Liver (tissue), 9 donors: ENCODE data around the gene STUM. TPM values are rescaled to one million over a fixed set of nuclear protein-coding genes. Genes with fewer than 3 reads are reported as not detected.
A peak's percentile ranks its signal among the peaks of the same experiment; 100 is the strongest.

Experiments
- DNase-seq: peaks from one replicate; pipeline ENCODE4 v3.0.0-alpha.2; 2017; ENCODE audit warnings: low spot score
- H3K27ac ChIP-seq, 2 donors: one replicate each; pipeline ENCODE4 v1.7.0; 2013; ENCODE audit warnings: inconsistent platforms in 2 of 2, low read length in 2 of 2, control low read depth in 1 of 2, low read depth in 1 of 2, mild to moderate bottlenecking in 1 of 2
- H3K27me3 ChIP-seq, 4 donors: one replicate each; pipeline versions ENCODE4 v1.6.1 to v1.7.0; 2013; ENCODE audit warnings: low read length in 3 of 4, inconsistent platforms in 1 of 4, mild to moderate bottlenecking in 1 of 4, moderate library complexity in 1 of 4; ENCODE audit not compliant: control insufficient read depth in 4 of 4, insufficient read depth in 4 of 4
- H3K36me3 ChIP-seq, 4 donors: one replicate each; pipeline versions ENCODE4 v1.6.1 to v1.7.0; 2013; ENCODE audit warnings: low read length in 3 of 4, mild to moderate bottlenecking in 3 of 4, low read depth in 1 of 4, moderate library complexity in 1 of 4; ENCODE audit not compliant: control insufficient read depth in 4 of 4, insufficient read depth in 3 of 4
- H3K4me1 ChIP-seq, 4 donors: one replicate each; pipeline versions ENCODE4 v1.6.1 to v1.7.0; 2013; ENCODE audit warnings: low read length in 3 of 4, mild to moderate bottlenecking in 3 of 4, moderate library complexity in 1 of 4; ENCODE audit not compliant: control insufficient read depth in 4 of 4, insufficient read depth in 4 of 4
- H3K4me3 ChIP-seq, 3 donors: one replicate each; pipeline versions ENCODE4 v1.6.1 to v1.7.0; 2013; ENCODE audit warnings: low read length in 3 of 3, control low read depth in 1 of 3, low read depth in 1 of 3, mild to moderate bottlenecking in 1 of 3
- H3K9ac ChIP-seq, 2 donors: one replicate each; pipeline ENCODE4 v1.7.0; 2013; ENCODE audit warnings: low read length in 2 of 2, mild to moderate bottlenecking in 2 of 2, moderate library complexity in 2 of 2, control low read depth in 1 of 2, low read depth in 1 of 2
- H3K9me3 ChIP-seq, 4 donors: one replicate each; pipeline versions ENCODE4 v1.6.1 to v1.7.0; 2013; ENCODE audit warnings: low read length in 3 of 4; ENCODE audit not compliant: control insufficient read depth in 4 of 4
- FOXA1 ChIP-seq: IDR thresholded peaks from 2 replicates; pipeline ENCODE4 v1.6.1; 2016; ENCODE audit warnings: antibody characterized with exemption
- FOXA2 ChIP-seq: IDR thresholded peaks from 2 replicates; pipeline ENCODE4 v1.6.1; 2016; ENCODE audit warnings: antibody characterized with exemption
- GABPA ChIP-seq, 2 donors: IDR thresholded peaks in 1 of 2; conservative IDR thresholded peaks in 1 of 2; 2 replicates each; pipeline ENCODE4 v1.6.1; 2016; ENCODE audit warnings: antibody characterized with exemption in 2 of 2, mild to moderate bottlenecking in 1 of 2, moderate library complexity in 1 of 2
- HNF4A ChIP-seq, 2 donors: conservative IDR thresholded peaks; 2 replicates each; pipeline ENCODE4 v1.6.1; 2016; ENCODE audit warnings: antibody characterized with exemption in 2 of 2, mild to moderate bottlenecking in 2 of 2
- JUND ChIP-seq, 2 donors: IDR thresholded peaks; 2 replicates each; pipeline ENCODE4 v1.6.1; 2016; ENCODE audit warnings: antibody characterized with exemption in 2 of 2
- NR2F2 ChIP-seq: IDR thresholded peaks from 2 replicates; pipeline ENCODE4 v1.6.1; 2016; ENCODE audit warnings: antibody characterized with exemption
- RAD21 ChIP-seq, 2 donors: IDR thresholded peaks; 2 replicates each; pipeline ENCODE4 v1.6.1; 2016; ENCODE audit warnings: antibody characterized with exemption in 2 of 2, mild to moderate bottlenecking in 2 of 2
- RXRA ChIP-seq, 2 donors: IDR thresholded peaks; 2 replicates each; pipeline ENCODE4 v1.6.1; 2017 to 2018; ENCODE audit warnings: antibody characterized with exemption in 2 of 2, mild to moderate bottlenecking in 1 of 2
- SP1 ChIP-seq: IDR thresholded peaks from 2 replicates; pipeline ENCODE4 v1.6.1; 2018; ENCODE audit warnings: antibody characterized with exemption, mild to moderate bottlenecking
- TAF1 ChIP-seq: conservative IDR thresholded peaks from 2 replicates; pipeline ENCODE4 v1.6.1; 2016; ENCODE audit warnings: antibody characterized with exemption, mild to moderate bottlenecking
- YY1 ChIP-seq: IDR thresholded peaks from 2 replicates; pipeline ENCODE4 v1.6.1; 2016; ENCODE audit warnings: antibody characterized with exemption, mild to moderate bottlenecking
- WGBS: extraction: QIAGEN DNeasy Blood & Tissue Kit; methylation state at CpG from one replicate; pipeline ENCODE4 v1.1.7; 2013; 5-methylcytosine and 5-hydroxymethylcytosine counted together
- polyA plus RNA-seq, 2 donors: library from polyadenylated mRNA; stranded (reverse) in 1 of 2; unstranded in 1 of 2; fragments of 200-250 nt in 1 of 2; fragments of >200 nt in 1 of 2; fragmentation: Nextera tagmentation in 1 of 2; extraction: Ambion mirVana in 1 of 2; gene quantifications; one replicate each; pipeline versions ENCODE4 v1.2.1 to v1.2.3, GENCODE V29; 2013 to 2015
- total RNA-seq, 2 donors: library from RNA; depleted of rRNA; stranded (reverse); fragments of >200 nt; gene quantifications; one replicate each; pipeline ENCODE4 v1.2.3, GENCODE V29; 2014
- TF ChIP-seq, protein P1 (sequence below): fragments of 150-350 bp; IDR thresholded peaks from 2 replicates; pipeline ENCODE4 v1.5.1; 2017; ENCODE audit warnings: improper control_type of control experiment, low read depth, low read length; ENCODE audit not compliant: missing input control
- TF ChIP-seq, protein P2 (sequence below): IDR thresholded peaks from 2 replicates; pipeline ENCODE4 v1.6.1; 2016; ENCODE audit warnings: antibody characterized with exemption, mild to moderate bottlenecking
- TF ChIP-seq, protein P3 (sequence below): IDR thresholded peaks from 2 replicates; pipeline ENCODE4 v1.6.1; 2016; ENCODE audit warnings: antibody characterized with exemption
- TF ChIP-seq, protein P4 (sequence below): IDR thresholded peaks from 2 replicates; pipeline ENCODE4 v1.6.1; 2016; ENCODE audit warnings: antibody characterized with exemption
- TF ChIP-seq, protein P5 (sequence below): IDR thresholded peaks from 2 replicates; pipeline ENCODE4 v1.6.1; 2016; ENCODE audit warnings: antibody characterized with exemption
- donor health status: healthy.
- donor health status: healthy.
- donor health status: healthy.
- donor health status: healthy.
- donor health status: healthy.

STUM gene
- total and polyA plus RNA-seq, 4 donors, result 0.03 to 0.14 (median 0.07) TPM

DNA sequence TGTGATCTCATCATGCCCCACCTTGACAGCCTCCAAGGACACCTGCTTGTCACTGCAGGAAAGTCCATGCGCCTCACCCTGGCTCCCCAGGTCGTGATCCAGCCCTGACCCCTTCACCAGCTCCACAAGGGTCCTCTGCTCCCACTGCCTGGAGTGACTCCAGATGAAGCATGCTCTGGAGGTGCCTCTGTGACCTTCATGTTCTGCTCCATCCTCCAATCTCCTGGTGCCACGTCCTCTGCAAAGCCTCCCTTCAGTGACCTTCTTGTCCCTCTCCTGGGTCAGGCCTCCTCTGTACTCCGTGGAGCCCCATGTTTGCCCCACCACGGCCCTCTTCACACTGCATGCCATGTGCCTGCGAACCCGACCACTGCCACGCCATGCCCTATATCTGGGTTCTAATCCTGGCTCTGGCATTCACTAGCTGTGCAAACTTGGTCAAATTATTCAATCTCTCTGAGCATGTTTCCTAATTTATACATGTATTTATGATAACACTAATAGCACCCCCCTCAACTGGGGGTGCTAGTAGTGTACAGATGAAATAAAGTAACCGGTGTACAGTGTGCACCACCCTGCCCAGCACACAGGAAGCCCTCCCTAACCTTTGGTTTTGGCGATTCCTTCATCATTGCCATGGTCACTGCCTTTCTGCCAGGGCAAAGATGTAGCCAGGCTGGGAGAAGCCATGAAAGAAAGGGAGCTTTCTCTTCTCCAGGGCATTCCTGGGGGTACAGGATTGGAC lies 77.4 kb downstream of the STUM start:
- no peak for TF ChIP-seq FOXA1
- no peak for TF ChIP-seq YY1
- TF ChIP-seq TAF1, result no peak
- TF ChIP-seq GABPA (IDR thresholded peaks at IDR 0.05 in 1 of 2, conservative IDR thresholded peaks at IDR 0.05 in 1 of 2), result no peak
- no peak for TF ChIP-seq RAD21 (IDR thresholded peaks at IDR 0.05)
- TF ChIP-seq SP1, result no peak
- TF ChIP-seq, protein P1, sequence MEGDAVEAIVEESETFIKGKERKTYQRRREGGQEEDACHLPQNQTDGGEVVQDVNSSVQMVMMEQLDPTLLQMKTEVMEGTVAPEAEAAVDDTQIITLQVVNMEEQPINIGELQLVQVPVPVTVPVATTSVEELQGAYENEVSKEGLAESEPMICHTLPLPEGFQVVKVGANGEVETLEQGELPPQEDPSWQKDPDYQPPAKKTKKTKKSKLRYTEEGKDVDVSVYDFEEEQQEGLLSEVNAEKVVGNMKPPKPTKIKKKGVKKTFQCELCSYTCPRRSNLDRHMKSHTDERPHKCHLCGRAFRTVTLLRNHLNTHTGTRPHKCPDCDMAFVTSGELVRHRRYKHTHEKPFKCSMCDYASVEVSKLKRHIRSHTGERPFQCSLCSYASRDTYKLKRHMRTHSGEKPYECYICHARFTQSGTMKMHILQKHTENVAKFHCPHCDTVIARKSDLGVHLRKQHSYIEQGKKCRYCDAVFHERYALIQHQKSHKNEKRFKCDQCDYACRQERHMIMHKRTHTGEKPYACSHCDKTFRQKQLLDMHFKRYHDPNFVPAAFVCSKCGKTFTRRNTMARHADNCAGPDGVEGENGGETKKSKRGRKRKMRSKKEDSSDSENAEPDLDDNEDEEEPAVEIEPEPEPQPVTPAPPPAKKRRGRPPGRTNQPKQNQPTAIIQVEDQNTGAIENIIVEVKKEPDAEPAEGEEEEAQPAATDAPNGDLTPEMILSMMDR, result no peak
- TF ChIP-seq, protein P2, sequence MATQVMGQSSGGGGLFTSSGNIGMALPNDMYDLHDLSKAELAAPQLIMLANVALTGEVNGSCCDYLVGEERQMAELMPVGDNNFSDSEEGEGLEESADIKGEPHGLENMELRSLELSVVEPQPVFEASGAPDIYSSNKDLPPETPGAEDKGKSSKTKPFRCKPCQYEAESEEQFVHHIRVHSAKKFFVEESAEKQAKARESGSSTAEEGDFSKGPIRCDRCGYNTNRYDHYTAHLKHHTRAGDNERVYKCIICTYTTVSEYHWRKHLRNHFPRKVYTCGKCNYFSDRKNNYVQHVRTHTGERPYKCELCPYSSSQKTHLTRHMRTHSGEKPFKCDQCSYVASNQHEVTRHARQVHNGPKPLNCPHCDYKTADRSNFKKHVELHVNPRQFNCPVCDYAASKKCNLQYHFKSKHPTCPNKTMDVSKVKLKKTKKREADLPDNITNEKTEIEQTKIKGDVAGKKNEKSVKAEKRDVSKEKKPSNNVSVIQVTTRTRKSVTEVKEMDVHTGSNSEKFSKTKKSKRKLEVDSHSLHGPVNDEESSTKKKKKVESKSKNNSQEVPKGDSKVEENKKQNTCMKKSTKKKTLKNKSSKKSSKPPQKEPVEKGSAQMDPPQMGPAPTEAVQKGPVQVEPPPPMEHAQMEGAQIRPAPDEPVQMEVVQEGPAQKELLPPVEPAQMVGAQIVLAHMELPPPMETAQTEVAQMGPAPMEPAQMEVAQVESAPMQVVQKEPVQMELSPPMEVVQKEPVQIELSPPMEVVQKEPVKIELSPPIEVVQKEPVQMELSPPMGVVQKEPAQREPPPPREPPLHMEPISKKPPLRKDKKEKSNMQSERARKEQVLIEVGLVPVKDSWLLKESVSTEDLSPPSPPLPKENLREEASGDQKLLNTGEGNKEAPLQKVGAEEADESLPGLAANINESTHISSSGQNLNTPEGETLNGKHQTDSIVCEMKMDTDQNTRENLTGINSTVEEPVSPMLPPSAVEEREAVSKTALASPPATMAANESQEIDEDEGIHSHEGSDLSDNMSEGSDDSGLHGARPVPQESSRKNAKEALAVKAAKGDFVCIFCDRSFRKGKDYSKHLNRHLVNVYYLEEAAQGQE, result no peak
- TF ChIP-seq FOXA2, result no peak
- DNase-seq, result no peak
- Histone ChIP-seq H3K27ac (no peak overlapping the region), H3K4me3 (no peak overlapping the region), H3K9me3 (peaks cover 0 to 3% (median 1%) of the 10 kb centered on the region in 4 donors), H3K4me1 (peaks cover 0 to 2% (median 2%) of the 10 kb centered on the region in 4 donors), H3K9ac (no peak overlapping the region), H3K36me3 (no peaks in the 10 kb centered on the region), H3K27me3 (no peaks in the 10 kb centered on the region)
- WGBS, result 75% methylated on average over 10 of the region's 10 CpGs

DNA sequence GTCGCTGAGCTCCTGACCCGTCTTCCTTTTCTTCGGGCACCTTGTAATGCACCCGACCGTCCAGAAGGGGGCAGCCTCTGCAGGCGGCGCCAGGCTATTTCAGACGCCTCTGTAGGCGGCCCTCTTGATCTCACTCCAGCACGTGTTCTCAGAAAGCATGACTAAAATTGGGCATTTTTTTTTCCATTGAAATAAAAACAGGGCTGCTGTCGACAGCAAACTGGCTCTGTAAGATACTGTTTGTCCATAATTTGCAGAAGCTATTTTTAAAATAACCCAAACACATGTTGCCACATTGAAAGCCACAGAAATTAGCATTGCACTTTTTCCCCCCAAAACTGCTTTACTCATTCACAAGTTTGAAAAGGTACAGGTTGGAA lies 78.0 kb downstream of the STUM start:
- WGBS, result 16% methylated on average over 11 of the region's 11 CpGs
- H3K9me3 ChIP-seq, result peaks cover 0 to 3% (median 1%) of the 10 kb centered on the region in 4 donors
- no peak overlapping the region for H3K4me3 ChIP-seq
- H3K36me3 ChIP-seq, result no peaks in the 10 kb centered on the region
- H3K4me1 ChIP-seq, result peaks cover 0 to 2% (median 2%) of the 10 kb centered on the region in 4 donors
- no peak overlapping the region for H3K27ac ChIP-seq
- H3K9ac ChIP-seq, result no peak overlapping the region
- H3K27me3 ChIP-seq, result no peaks in the 10 kb centered on the region
- DNase-seq, result peak; percentile 74
- no peak for TF ChIP-seq FOXA1
- no peak for TF ChIP-seq HNF4A (conservative IDR thresholded peaks at IDR 0.05)
- no peak for TF ChIP-seq NR2F2
- no peak for TF ChIP-seq JUND (IDR thresholded peaks at IDR 0.05)
- TF ChIP-seq, protein P1, result peak; percentile 91
- TF ChIP-seq GABPA (IDR thresholded peaks at IDR 0.05 in 1 of 2, conservative IDR thresholded peaks at IDR 0.05 in 1 of 2), result no peak
- TF ChIP-seq, protein P3, sequence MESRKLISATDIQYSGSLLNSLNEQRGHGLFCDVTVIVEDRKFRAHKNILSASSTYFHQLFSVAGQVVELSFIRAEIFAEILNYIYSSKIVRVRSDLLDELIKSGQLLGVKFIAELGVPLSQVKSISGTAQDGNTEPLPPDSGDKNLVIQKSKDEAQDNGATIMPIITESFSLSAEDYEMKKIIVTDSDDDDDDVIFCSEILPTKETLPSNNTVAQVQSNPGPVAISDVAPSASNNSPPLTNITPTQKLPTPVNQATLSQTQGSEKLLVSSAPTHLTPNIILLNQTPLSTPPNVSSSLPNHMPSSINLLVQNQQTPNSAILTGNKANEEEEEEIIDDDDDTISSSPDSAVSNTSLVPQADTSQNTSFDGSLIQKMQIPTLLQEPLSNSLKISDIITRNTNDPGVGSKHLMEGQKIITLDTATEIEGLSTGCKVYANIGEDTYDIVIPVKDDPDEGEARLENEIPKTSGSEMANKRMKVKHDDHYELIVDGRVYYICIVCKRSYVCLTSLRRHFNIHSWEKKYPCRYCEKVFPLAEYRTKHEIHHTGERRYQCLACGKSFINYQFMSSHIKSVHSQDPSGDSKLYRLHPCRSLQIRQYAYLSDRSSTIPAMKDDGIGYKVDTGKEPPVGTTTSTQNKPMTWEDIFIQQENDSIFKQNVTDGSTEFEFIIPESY, result no peak
- TF ChIP-seq, protein P4, sequence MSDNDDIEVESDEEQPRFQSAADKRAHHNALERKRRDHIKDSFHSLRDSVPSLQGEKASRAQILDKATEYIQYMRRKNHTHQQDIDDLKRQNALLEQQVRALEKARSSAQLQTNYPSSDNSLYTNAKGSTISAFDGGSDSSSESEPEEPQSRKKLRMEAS, result peak; percentile 64
- no peak for TF ChIP-seq FOXA2
- TF ChIP-seq RAD21 (IDR thresholded peaks at IDR 0.05), result peak; percentile 80 to 86
- TF ChIP-seq, protein P5, sequence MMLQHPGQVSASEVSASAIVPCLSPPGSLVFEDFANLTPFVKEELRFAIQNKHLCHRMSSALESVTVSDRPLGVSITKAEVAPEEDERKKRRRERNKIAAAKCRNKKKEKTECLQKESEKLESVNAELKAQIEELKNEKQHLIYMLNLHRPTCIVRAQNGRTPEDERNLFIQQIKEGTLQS, result no peak
- TF ChIP-seq TAF1, result no peak
- no peak for TF ChIP-seq YY1
- TF ChIP-seq SP1, result no peak
- TF ChIP-seq, protein P2, result no peak
- no peak for TF ChIP-seq RXRA (IDR thresholded peaks at IDR 0.05)
